Stimulated activated memory B cell treated with anti-CD40 and anti-IgM and Interleukin-4, amounts not matched to agents 10 μg/mL and 1 μg/mL and 100 μg/mL, for 72 hours (primary cell): ENCODE results near the gene CENPF.
"Not testable (repeated sequence)": the region's sequence is repeated elsewhere in the genome, so short reads cannot be mapped to it uniquely, and the experiment has no call there.

Experiments
- ATAC-seq: fragments of 150-1000 bp; cut with Tn5 transposase; 2 replicates; pipeline ENCODE4 v1.10.0; 2021
- H3K27ac Mint-ChIP-seq: one replicate; pipeline ENCODE4 v1.8.0; 2022; ENCODE audit warnings: mild to moderate bottlenecking, mixed read lengths
- H3K27me3 Mint-ChIP-seq: one replicate; pipeline ENCODE4 v1.8.0; 2022; ENCODE audit warnings: mixed read lengths
- H3K36me3 Mint-ChIP-seq: one replicate; pipeline ENCODE4 v1.8.0; 2022; ENCODE audit warnings: mixed read lengths
- H3K4me1 Mint-ChIP-seq: one replicate; pipeline ENCODE4 v1.8.0; 2022; ENCODE audit warnings: mixed read lengths
- H3K4me3 Mint-ChIP-seq: one replicate; pipeline ENCODE4 v1.8.0; 2022; ENCODE audit warnings: mild to moderate bottlenecking, moderate library complexity, mixed read lengths
- H3K9me3 Mint-ChIP-seq: one replicate; pipeline ENCODE4 v1.8.0; 2022; ENCODE audit warnings: mixed read lengths

The CENPF gene

GRCh38 chr1:214650664-214651063 is 47.7 kb downstream of the CENPF start:
- no peak for ATAC-seq
- Mint-ChIP-seq H3K36me3 (peaks cover 4% of the 10 kb centered on the region), H3K27ac (no peak overlapping the region), H3K27me3 (no peaks in the 10 kb centered on the region), H3K4me1 (no peaks in the 10 kb centered on the region), H3K9me3 (no peaks in the 10 kb centered on the region), H3K4me3 (no peak overlapping the region)

GRCh38 chr1:214657299-214657698 is 54.3 kb downstream of the CENPF start:
- no peaks in the 10 kb centered on the region for H3K27me3 Mint-ChIP-seq
- no peak for ATAC-seq
- no peaks in the 10 kb centered on the region for H3K4me1 Mint-ChIP-seq
- no peaks in the 10 kb centered on the region for H3K9me3 Mint-ChIP-seq
- no peak overlapping the region for H3K27ac Mint-ChIP-seq
- no peak overlapping the region for H3K4me3 Mint-ChIP-seq
- H3K36me3 Mint-ChIP-seq = peaks cover 4% of the 10 kb centered on the region

- no peak overlapping the region for H3K4me3 Mint-ChIP-seq
- no peaks in the 10 kb centered on the region for H3K27me3 Mint-ChIP-seq
- no peak for ATAC-seq
- H3K27ac Mint-ChIP-seq = no peak overlapping the region
- H3K36me3 Mint-ChIP-seq = peaks cover 4% of the 10 kb centered on the region
- H3K4me1 Mint-ChIP-seq = no peaks in the 10 kb centered on the region
- no peaks in the 10 kb centered on the region for H3K9me3 Mint-ChIP-seq
These were observed 55.2 kb downstream of the CENPF start for GRCh38 chr1:214658175-214658574.

GRCh38 chr1:214658785-214659184 is 55.8 kb downstream of the CENPF start:
- H3K9me3 Mint-ChIP-seq = no peaks in the 10 kb centered on the region
- no peak overlapping the region for H3K4me3 Mint-ChIP-seq
- no peak overlapping the region for H3K27ac Mint-ChIP-seq
- no peaks in the 10 kb centered on the region for H3K4me1 Mint-ChIP-seq
- no peak for ATAC-seq
- H3K27me3 Mint-ChIP-seq = no peaks in the 10 kb centered on the region
- peaks cover 7% of the 10 kb centered on the region for H3K36me3 Mint-ChIP-seq

GRCh38 chr1:214660190-214660589 is 57.2 kb downstream of the CENPF start:
- no peak overlapping the region for H3K4me3 Mint-ChIP-seq
- no peak overlapping the region for H3K27ac Mint-ChIP-seq
- no peak for ATAC-seq
- no peaks in the 10 kb centered on the region for H3K4me1 Mint-ChIP-seq
- no peaks in the 10 kb centered on the region for H3K27me3 Mint-ChIP-seq
- H3K9me3 Mint-ChIP-seq = no peaks in the 10 kb centered on the region
- peaks cover 9% of the 10 kb centered on the region for H3K36me3 Mint-ChIP-seq

- H3K4me1 Mint-ChIP-seq = no peaks in the 10 kb centered on the region
- peaks cover 9% of the 10 kb centered on the region for H3K36me3 Mint-ChIP-seq
- H3K27me3 Mint-ChIP-seq = no peaks in the 10 kb centered on the region
- no peak overlapping the region for H3K27ac Mint-ChIP-seq
- H3K4me3 Mint-ChIP-seq = no peak overlapping the region
- ATAC-seq = no peak
- no peaks in the 10 kb centered on the region for H3K9me3 Mint-ChIP-seq
These were observed 57.9 kb downstream of the CENPF start for GRCh38 chr1:214660900-214661299.

GRCh38 chr1:214662223-214662785 is 59.3 kb downstream of the CENPF start:
- H3K27ac Mint-ChIP-seq = no peak overlapping the region
- no peak overlapping the region for H3K4me3 Mint-ChIP-seq
- no peaks in the 10 kb centered on the region for H3K4me1 Mint-ChIP-seq
- peaks cover 9% of the 10 kb centered on the region for H3K36me3 Mint-ChIP-seq
- no peaks in the 10 kb centered on the region for H3K9me3 Mint-ChIP-seq
- no peak for ATAC-seq
- no peaks in the 10 kb centered on the region for H3K27me3 Mint-ChIP-seq

- no peaks in the 10 kb centered on the region for H3K4me1 Mint-ChIP-seq
- ATAC-seq = no peak
- H3K27ac Mint-ChIP-seq = no peak overlapping the region
- no peaks in the 10 kb centered on the region for H3K27me3 Mint-ChIP-seq
- no peak overlapping the region for H3K4me3 Mint-ChIP-seq
- H3K9me3 Mint-ChIP-seq = no peaks in the 10 kb centered on the region
- H3K36me3 Mint-ChIP-seq = peaks cover 9% of the 10 kb centered on the region
These were observed 61.8 kb downstream of the CENPF start for GRCh38 chr1:214664651-214665433.

- no peak for ATAC-seq
- H3K4me3 Mint-ChIP-seq = no peak overlapping the region
- no peak overlapping the region for H3K27ac Mint-ChIP-seq
- H3K36me3 Mint-ChIP-seq = peaks cover 9% of the 10 kb centered on the region
- no peaks in the 10 kb centered on the region for H3K27me3 Mint-ChIP-seq
- no peaks in the 10 kb centered on the region for H3K4me1 Mint-ChIP-seq
- H3K9me3 Mint-ChIP-seq = no peaks in the 10 kb centered on the region
These were observed 62.7 kb downstream of the CENPF start for GRCh38 chr1:214665606-214666110.

- Mint-ChIP-seq H3K4me1 (no peaks in the 10 kb centered on the region), H3K27ac (no peak overlapping the region), H3K9me3 (no peaks in the 10 kb centered on the region), H3K27me3 (no peaks in the 10 kb centered on the region), H3K4me3 (no peak overlapping the region), H3K36me3 (peaks cover 9% of the 10 kb centered on the region)
- no peak for ATAC-seq
These were observed 63.7 kb downstream of the CENPF start for GRCh38 chr1:214666674-214667073.

GRCh38 chr1:214670098-214670497 is 67.1 kb downstream of the CENPF start:
- H3K36me3 Mint-ChIP-seq = no peaks in the 10 kb centered on the region
- H3K27me3 Mint-ChIP-seq = no peaks in the 10 kb centered on the region
- H3K4me1 Mint-ChIP-seq = no peaks in the 10 kb centered on the region
- no peak overlapping the region for H3K4me3 Mint-ChIP-seq
- no peaks in the 10 kb centered on the region for H3K9me3 Mint-ChIP-seq
- ATAC-seq = no peak
- H3K27ac Mint-ChIP-seq = no peak overlapping the region

GRCh38 chr1:214673029-214673428 is 70.0 kb downstream of the CENPF start:
- H3K4me3 Mint-ChIP-seq, H3K27me3 Mint-ChIP-seq, H3K9me3 Mint-ChIP-seq: not testable (repeated sequence)

GRCh38 chr1:214673576-214673975 is 70.6 kb downstream of the CENPF start:
- Mint-ChIP-seq H3K27me3 (no peaks in the 10 kb centered on the region), H3K4me3 (no peak overlapping the region), H3K9me3 (no peaks in the 10 kb centered on the region), H3K4me1 (no peaks in the 10 kb centered on the region), H3K27ac (no peak overlapping the region), H3K36me3 (no peaks in the 10 kb centered on the region)
- no peak for ATAC-seq

More at GRCh38 chr1:214673029-214673428, 70.0 kb downstream of the CENPF start:
- H3K4me1 Mint-ChIP-seq, H3K36me3 Mint-ChIP-seq, H3K27ac Mint-ChIP-seq, ATAC-seq: not testable (repeated sequence)

- not testable (repeated sequence) for H3K27ac Mint-ChIP-seq, H3K27me3 Mint-ChIP-seq, H3K4me1 Mint-ChIP-seq, ATAC-seq, H3K9me3 Mint-ChIP-seq, H3K36me3 Mint-ChIP-seq, H3K4me3 Mint-ChIP-seq
These were observed 72.5 kb downstream of the CENPF start for GRCh38 chr1:214675524-214675923.

GRCh38 chr1:214676747-214677146 is 73.8 kb downstream of the CENPF start:
- Mint-ChIP-seq H3K36me3 (no peaks in the 10 kb centered on the region), H3K4me1 (no peaks in the 10 kb centered on the region), H3K4me3 (no peak overlapping the region), H3K27ac (no peak overlapping the region), H3K27me3 (no peaks in the 10 kb centered on the region), H3K9me3 (peaks cover 4% of the 10 kb centered on the region)
- no peak for ATAC-seq

- Mint-ChIP-seq H3K27ac (no peak overlapping the region), H3K9me3 (peaks cover 4% of the 10 kb centered on the region), H3K4me1 (no peaks in the 10 kb centered on the region), H3K4me3 (no peak overlapping the region), H3K36me3 (no peaks in the 10 kb centered on the region), H3K27me3 (no peaks in the 10 kb centered on the region)
- ATAC-seq = no peak
These were observed 75.0 kb downstream of the CENPF start for GRCh38 chr1:214677945-214678344.
